OCI-LY1 (cell line): Measurements from ENCODE around the gene AGBL3.

ENCODE experiments used
- H2AFZ ChIP-seq: fragments of 200-600 bp; sonication (generic), shearing (Covaris generic); 2 replicates; pipeline ENCODE4 v1.6.0; 2014; ENCODE audit warnings: antibody characterized with exemption, mild to moderate bottlenecking, low read length
- H3F3A ChIP-seq: fragments of 200-600 bp; sonication (generic), shearing (Covaris generic); 2 replicates; pipeline ENCODE4 v1.6.0; 2014; ENCODE audit warnings: mild to moderate bottlenecking, antibody characterized with exemption, low read length, moderate library complexity; ENCODE audit not compliant: insufficient read depth
- H3K27ac ChIP-seq: fragments of 200-600 bp; sonication (generic); 2 replicates; pipeline ENCODE4 v1.5.1; 2014; ENCODE audit warnings: low read length, mixed run types, mild to moderate bottlenecking, low read depth; ENCODE audit not compliant: poor library complexity, severe bottlenecking
- H3K27me3 ChIP-seq: fragments of 200-600 bp; sonication (generic); 2 replicates; pipeline ENCODE4 v1.6.0; 2014; ENCODE audit warnings: antibody characterized with exemption, mild to moderate bottlenecking, low read length, moderate library complexity; ENCODE audit not compliant: insufficient read depth
- H3K36me3 ChIP-seq: fragments of 200-600 bp; sonication (generic); 2 replicates; pipeline ENCODE4 v1.6.1; 2014; ENCODE audit warnings: mild to moderate bottlenecking, antibody characterized with exemption, low read length, moderate library complexity, mixed read lengths; ENCODE audit not compliant: insufficient read depth
- H3K4me1 ChIP-seq: fragments of 200-600 bp; sonication (generic); 2 replicates; pipeline ENCODE4 v1.5.1; 2014; ENCODE audit warnings: mild to moderate bottlenecking, low read length, moderate library complexity; ENCODE audit not compliant: insufficient read depth, severe bottlenecking
- H3K4me2 ChIP-seq: fragments of 200-600 bp; sonication (generic), shearing (Covaris generic); 2 replicates; pipeline ENCODE4 v1.6.1; 2014; ENCODE audit warnings: low read length
- H3K4me3 ChIP-seq: fragments of 200-600 bp; sonication (generic); 2 replicates; pipeline ENCODE4 v1.5.1; 2014; ENCODE audit warnings: low read length, low read depth, mild to moderate bottlenecking, mixed read lengths; ENCODE audit not compliant: poor library complexity, severe bottlenecking
- H3K79me2 ChIP-seq: fragments of 200-600 bp; shearing (Covaris generic); 2 replicates; pipeline ENCODE4 v1.6.1; 2016; ENCODE audit warnings: mixed run types, low read length, mixed read lengths; ENCODE audit not compliant: insufficient read depth
- H3K9ac ChIP-seq: fragments of 200-600 bp; sonication (generic), shearing (Covaris generic); 2 replicates; pipeline ENCODE4 v1.6.1; 2014; ENCODE audit warnings: mild to moderate bottlenecking, low read length, mixed read lengths
- H3K9me2 ChIP-seq: fragments of 200-600 bp; sonication (generic), shearing (Covaris generic); 2 replicates; pipeline ENCODE4 v1.6.1; 2014; ENCODE audit warnings: low read depth, mild to moderate bottlenecking, low read length, mixed read lengths
- H3K9me3 ChIP-seq: fragments of 200-600 bp; shearing (Covaris generic); 2 replicates; pipeline ENCODE4 v1.6.1; 2014; ENCODE audit warnings: low read length, mixed read lengths
- H4K20me1 ChIP-seq: fragments of 200-600 bp; sonication (generic), shearing (Covaris generic); 2 replicates; pipeline ENCODE4 v1.6.0; 2016; ENCODE audit warnings: mild to moderate bottlenecking, low read length; ENCODE audit not compliant: insufficient read depth
- CTCF ChIP-seq: fragments of 200-600 bp; sonication (generic), shearing (Covaris generic); IDR thresholded peaks from 2 replicates; pipeline ENCODE4 v1.5.1; 2017; ENCODE audit warnings: mild to moderate bottlenecking, antibody characterized with exemption, low read length, moderate library complexity, mixed read lengths
- EZH2 ChIP-seq: fragments of 200-600 bp; sonication (generic), shearing (Covaris generic); IDR thresholded peaks from 2 replicates; pipeline ENCODE4 v1.8.0; 2017; ENCODE audit warnings: borderline replicate concordance, mixed run types, mild to moderate bottlenecking, antibody characterized with exemption, low read length, moderate library complexity, mixed read lengths

Gene AGBL3

GRCh38 chr7:135180122-135180521, 193.8 kb downstream of the AGBL3 start:
- Histone ChIP-seq H3K27me3 (no peaks in the 10 kb centered on the region), H2AFZ (no peak overlapping the region), H3K9ac (no peak overlapping the region), H3K4me1 (no peaks in the 10 kb centered on the region), H4K20me1 (no peaks in the 10 kb centered on the region), H3K4me3 (no peak overlapping the region), H3K9me3 (peaks cover 11% of the 10 kb centered on the region), H3F3A (no peaks in the 10 kb centered on the region), H3K9me2 (no peaks in the 10 kb centered on the region), H3K36me3 (peaks cover 41% of the 10 kb centered on the region), H3K79me2 (no peaks in the 10 kb centered on the region), H3K27ac (no peak overlapping the region), H3K4me2 (no peak overlapping the region)
- no peak for TF ChIP-seq EZH2
- no peak for TF ChIP-seq CTCF

DNA sequence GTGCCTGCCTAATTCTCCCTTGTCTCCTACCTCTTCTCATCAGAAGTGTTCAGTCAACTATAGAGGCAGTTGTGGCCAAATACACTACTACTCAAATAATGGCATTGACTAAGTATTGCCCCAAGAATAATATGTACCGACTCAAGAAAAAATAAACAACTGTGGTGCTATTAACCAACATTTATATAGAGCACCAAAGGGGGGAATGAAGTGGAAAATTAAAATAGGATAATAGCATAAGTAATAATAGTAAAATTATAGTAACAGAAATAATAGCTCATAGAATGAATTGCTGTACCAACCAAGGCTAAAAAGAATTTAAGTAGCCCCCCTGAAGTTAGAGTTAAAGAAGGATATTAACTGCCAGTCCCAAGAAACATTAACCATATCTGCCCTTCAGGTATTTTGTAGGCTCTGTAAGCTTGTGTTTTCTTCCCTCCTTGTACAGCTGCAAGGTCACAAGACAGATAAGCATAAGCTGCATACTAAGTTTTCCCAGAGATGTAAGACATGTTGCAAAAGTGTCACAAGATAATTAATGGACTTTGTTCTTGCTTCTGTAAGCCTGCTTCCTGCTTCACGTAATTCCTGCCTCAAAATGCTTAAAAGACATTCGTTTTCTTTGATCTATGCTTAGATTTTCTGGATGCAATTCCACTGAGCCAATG, 195.1 kb downstream of the AGBL3 start:
- Histone ChIP-seq H3K79me2 (no peaks in the 10 kb centered on the region), H3K36me3 (peaks cover 53% of the 10 kb centered on the region), H3F3A (no peaks in the 10 kb centered on the region), H3K4me1 (no peaks in the 10 kb centered on the region), H4K20me1 (no peaks in the 10 kb centered on the region), H3K27me3 (no peaks in the 10 kb centered on the region), H3K4me3 (no peak overlapping the region), H3K27ac (no peak overlapping the region), H3K9me3 (peaks cover 11% of the 10 kb centered on the region), H3K4me2 (no peak overlapping the region), H2AFZ (no peak overlapping the region), H3K9me2 (no peaks in the 10 kb centered on the region), H3K9ac (no peak overlapping the region)
- TF ChIP-seq EZH2 (no peak), CTCF (no peak)

DNA sequence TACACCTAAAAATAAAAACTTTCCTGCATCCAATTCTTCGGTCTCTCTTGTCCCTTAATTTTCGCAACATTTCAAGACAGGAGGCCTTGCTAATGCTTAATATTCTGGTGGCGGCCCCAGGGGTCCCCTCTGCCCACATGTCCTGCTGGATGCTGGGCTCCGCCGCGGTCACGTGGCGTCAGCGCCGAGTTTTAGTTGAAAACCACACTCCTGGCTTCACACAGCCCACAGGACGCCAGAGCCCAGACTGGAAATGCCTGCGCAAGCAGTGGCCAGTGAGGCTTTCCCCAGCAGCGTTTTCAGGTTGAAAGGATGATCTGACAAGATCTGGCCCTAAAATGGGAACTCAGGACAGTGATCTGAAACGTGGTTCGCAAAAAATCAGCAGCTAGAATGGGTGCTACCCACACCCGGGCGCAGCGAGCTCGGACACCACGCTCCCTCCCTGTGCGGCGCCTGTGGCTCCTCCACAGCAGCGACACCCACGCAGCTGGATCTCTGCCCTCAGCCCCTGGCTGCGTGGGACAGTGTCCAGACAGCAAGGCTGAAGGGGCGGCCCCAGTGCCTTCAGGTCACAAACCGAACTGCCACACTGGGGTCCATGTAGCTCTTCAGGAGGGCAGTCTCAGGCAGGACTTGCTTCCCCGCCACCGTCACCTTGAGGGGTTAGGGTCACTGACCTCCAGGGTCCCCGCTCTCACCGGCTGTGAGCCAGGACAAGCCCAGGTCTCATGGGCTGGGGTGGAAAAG, 195.8 kb downstream of the AGBL3 start:
- Histone ChIP-seq H3K9ac (no peak overlapping the region), H3K4me1 (no peaks in the 10 kb centered on the region), H3K9me3 (peaks cover 11% of the 10 kb centered on the region), H3K9me2 (no peaks in the 10 kb centered on the region), H3K36me3 (peaks cover 60% of the 10 kb centered on the region), H3K4me3 (no peak overlapping the region), H3K27ac (no peak overlapping the region), H3F3A (no peaks in the 10 kb centered on the region), H3K27me3 (no peaks in the 10 kb centered on the region), H2AFZ (no peak overlapping the region), H3K79me2 (no peaks in the 10 kb centered on the region), H3K4me2 (no peak overlapping the region), H4K20me1 (no peaks in the 10 kb centered on the region)
- no peak for TF ChIP-seq CTCF
- no peak for TF ChIP-seq EZH2
